Stomach smooth muscle (tissue), 2 donors: Measurements from ENCODE around the gene LRRC74B.
A peak's percentile ranks its signal among the peaks of the same experiment; 100 is the strongest.

Experiments
- H3K27ac ChIP-seq: one replicate; pipeline ENCODE4 v1.7.0; 2013; ENCODE audit warnings: mild to moderate bottlenecking, low read length, inconsistent platforms
- H3K27me3 ChIP-seq, 2 donors: one replicate each; pipeline ENCODE4 v1.7.0; 2013; ENCODE audit warnings: low read length in 2 of 2; ENCODE audit not compliant: insufficient read depth in 2 of 2, control insufficient read depth in 1 of 2
- H3K36me3 ChIP-seq, 2 donors: one replicate each; pipeline ENCODE4 v1.7.0; 2013; ENCODE audit warnings: low read length in 2 of 2; ENCODE audit not compliant: control insufficient read depth in 2 of 2, insufficient read depth in 2 of 2
- H3K4me1 ChIP-seq: one replicate; pipeline ENCODE4 v1.7.0; 2013; ENCODE audit warnings: low read length; ENCODE audit not compliant: control insufficient read depth, insufficient read depth
- H3K4me3 ChIP-seq, 2 donors: one replicate each; pipeline ENCODE4 v1.7.0; 2013; ENCODE audit warnings: low read length in 2 of 2
- H3K9ac ChIP-seq, 2 donors: one replicate each; pipeline ENCODE4 v1.7.0; 2013; ENCODE audit warnings: low read length in 2 of 2, mild to moderate bottlenecking in 1 of 2
- H3K9me3 ChIP-seq, 2 donors: one replicate each; pipeline ENCODE4 v1.7.0; 2013; ENCODE audit warnings: low read length in 2 of 2; ENCODE audit not compliant: control insufficient read depth in 2 of 2
- donor health status: healthy.
- donor health status: Pancreatic carcinoma.

LRRC74B gene

DNA sequence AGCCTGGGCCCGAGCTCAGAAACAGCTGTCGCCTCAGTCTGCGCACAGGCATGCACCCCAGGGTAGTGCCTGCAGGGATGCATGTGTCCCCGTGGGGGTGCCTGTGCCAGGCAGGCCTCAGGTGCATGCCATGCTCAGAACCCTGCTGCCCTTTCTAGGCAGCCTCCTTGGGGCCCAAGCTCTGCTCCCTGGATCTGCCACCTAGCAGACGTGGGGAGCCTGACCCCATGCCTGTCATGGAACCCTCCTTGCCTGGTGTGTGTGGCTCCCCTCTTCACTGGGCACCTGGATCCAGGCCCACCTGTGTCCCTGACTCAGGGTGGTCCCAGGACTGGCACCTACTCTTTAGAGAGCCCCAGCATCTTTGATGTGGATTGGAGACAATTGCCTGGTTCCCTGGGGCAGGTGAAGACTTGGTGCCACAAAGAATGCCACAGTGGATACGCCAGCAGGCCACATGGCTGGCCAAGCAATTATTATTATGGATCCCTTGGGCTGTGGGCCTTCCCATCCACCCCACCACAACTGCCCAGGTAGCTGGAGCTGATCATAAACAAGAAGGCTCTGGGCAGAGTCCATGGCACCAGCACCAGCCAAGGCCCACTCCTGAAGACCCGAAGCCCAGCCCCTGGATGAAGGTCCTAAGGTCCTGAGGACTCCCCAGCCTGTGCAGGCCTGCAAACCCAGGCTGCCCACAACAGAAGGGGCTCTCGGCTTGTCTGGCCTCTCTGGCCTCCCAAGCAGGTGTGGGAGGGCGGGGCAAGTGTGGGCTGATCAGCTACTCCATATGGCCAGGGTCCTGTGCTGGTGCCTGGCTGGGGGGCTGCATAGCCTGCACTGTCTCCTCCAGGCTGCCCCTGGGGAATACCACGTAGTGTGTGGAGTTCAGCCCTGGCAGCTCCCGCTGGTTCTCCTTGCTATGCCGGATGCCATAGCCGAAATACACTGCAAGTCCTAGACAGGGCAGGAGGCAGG is 17.2 kb upstream of the LRRC74B start:
- H3K36me3 ChIP-seq, result no peaks in the 10 kb centered on the region
- no peak overlapping the region for H3K9ac ChIP-seq
- no peak overlapping the region for H3K4me3 ChIP-seq
- H3K27me3 ChIP-seq, result peaks cover 26 to 39% of the 10 kb centered on the region in 2 donors
- no peaks in the 10 kb centered on the region for H3K9me3 ChIP-seq
- no peak overlapping the region for H3K27ac ChIP-seq
- H3K4me1 ChIP-seq, result peaks cover 8% of the 10 kb centered on the region

DNA sequence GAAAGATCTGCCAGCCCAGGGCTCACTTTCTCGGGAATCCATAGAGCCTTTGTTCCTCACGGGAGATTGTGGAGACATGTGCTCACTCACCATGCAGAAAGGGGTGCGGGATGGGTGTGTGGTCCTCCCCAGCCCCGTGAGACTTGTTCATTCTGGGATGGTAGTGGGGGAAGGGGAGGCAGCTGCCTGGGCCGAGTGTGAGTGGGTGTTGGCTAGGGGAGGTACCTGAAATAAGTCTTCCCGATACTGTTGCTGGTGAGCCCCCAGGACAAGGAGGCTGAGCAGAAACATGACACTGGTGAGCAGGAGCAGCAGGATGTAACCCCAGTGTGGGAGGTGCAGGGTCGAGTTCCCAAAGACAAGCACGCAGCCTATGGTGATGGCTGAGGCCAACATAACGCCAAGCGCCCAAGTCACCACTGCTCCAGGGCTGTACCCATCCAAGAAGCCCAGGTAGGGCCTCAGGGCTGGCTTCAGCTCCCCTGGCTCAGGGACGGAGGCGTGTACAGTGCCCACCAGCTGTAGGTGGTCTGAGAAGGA is 16.2 kb upstream of the LRRC74B start:
- Histone ChIP-seq H3K9ac (no peak overlapping the region), H3K27me3 (peaks cover 26 to 39% of the 10 kb centered on the region in 2 donors)

DNA sequence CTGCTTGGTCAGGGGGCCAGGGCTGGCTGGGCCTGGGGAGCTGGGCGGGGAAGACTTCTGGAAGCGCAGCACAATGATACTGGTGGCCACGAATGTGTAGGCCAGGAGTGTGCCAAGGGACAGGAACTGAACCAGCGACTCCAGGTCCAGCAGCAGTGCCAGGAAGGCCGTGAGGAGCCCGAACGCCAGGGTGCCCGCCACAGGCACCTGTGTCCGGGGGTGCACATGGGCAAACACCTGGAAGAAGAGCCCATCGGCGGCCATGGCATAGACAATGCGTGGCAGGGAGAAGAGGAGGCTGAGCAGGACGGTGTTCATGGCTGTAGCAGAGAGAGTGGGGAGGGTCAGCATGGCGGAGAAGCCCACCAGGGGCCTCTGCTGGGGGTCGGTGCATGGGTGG is 15.7 kb upstream of the LRRC74B start:
- Histone ChIP-seq H3K27me3 (peaks cover 26 to 39% of the 10 kb centered on the region in 2 donors), H3K36me3 (no peaks in the 10 kb centered on the region)

More for the DNA sequence above, 16.2 kb upstream of the LRRC74B start:
- Histone ChIP-seq H3K27ac (no peak overlapping the region), H3K4me3 (no peak overlapping the region), H3K36me3 (no peaks in the 10 kb centered on the region), H3K9me3 (no peaks in the 10 kb centered on the region), H3K4me1 (peaks cover 8% of the 10 kb centered on the region)

DNA sequence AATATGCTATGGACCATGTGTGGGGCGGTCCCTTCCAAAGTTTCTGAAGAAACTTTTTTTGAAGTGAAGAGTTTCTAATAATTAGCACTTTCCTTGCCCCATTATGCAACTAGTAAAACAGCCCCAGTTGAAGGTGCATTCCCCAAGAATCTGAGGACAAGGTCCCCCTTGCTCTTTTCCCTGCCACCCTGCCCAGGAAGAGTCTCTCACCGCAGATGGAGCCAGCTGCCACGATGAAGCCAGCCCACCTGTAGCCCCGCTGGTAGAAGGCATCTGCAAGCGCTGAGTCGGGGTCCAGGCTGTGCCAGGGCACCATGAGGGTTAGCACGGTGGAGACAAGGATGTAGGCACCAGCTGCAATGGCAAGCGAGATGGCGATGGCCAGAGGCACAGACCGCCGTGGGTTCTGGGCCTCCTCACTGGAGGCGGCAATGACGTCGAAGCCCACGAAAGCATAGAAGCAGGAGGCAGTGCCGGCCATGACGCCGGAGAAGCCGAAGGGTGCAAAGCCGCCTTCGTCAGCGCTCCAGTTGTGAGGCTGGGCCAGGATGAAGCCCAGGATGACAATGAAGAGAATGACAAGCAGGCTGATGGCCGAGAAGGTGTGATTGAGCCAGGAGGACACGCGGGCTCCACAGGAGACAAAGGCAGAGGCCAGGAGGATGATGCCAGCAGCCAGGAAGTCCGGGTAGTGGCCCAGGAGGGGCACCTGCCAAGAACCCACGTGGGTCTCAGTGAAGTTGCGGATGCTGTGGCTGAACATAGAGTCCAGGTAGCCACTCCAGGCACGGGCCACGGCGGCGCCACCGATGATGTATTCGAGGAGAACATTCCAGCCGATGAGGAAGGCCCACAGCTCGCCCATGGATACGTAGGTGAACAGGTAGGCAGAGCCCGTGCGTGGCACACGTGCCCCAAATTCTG is 14.9 kb upstream of the LRRC74B start:
- peaks cover 26 to 39% of the 10 kb centered on the region in 2 donors for H3K27me3 ChIP-seq

More for the DNA sequence above, 15.7 kb upstream of the LRRC74B start:
- H3K4me1 ChIP-seq, result peaks cover 8% of the 10 kb centered on the region
- no peak overlapping the region for H3K9ac ChIP-seq
- H3K27ac ChIP-seq, result no peak overlapping the region
- no peaks in the 10 kb centered on the region for H3K9me3 ChIP-seq
- H3K4me3 ChIP-seq, result no peak overlapping the region

GRCh38 chr22:21031545-21032036 is 14.2 kb upstream of the LRRC74B start:
- H3K27me3 ChIP-seq, result peaks cover 26 to 39% of the 10 kb centered on the region in 2 donors
- no peaks in the 10 kb centered on the region for H3K36me3 ChIP-seq
- H3K4me3 ChIP-seq, result no peak overlapping the region
- H3K9ac ChIP-seq, result no peak overlapping the region
- peaks cover 8% of the 10 kb centered on the region for H3K4me1 ChIP-seq
- H3K27ac ChIP-seq, result no peak overlapping the region
- no peaks in the 10 kb centered on the region for H3K9me3 ChIP-seq

More for the DNA sequence above, 14.9 kb upstream of the LRRC74B start:
- no peak overlapping the region for H3K9ac ChIP-seq
- H3K9me3 ChIP-seq, result no peaks in the 10 kb centered on the region
- peaks cover 8% of the 10 kb centered on the region for H3K4me1 ChIP-seq
- H3K27ac ChIP-seq, result no peak overlapping the region
- no peak overlapping the region for H3K4me3 ChIP-seq
- no peaks in the 10 kb centered on the region for H3K36me3 ChIP-seq

DNA sequence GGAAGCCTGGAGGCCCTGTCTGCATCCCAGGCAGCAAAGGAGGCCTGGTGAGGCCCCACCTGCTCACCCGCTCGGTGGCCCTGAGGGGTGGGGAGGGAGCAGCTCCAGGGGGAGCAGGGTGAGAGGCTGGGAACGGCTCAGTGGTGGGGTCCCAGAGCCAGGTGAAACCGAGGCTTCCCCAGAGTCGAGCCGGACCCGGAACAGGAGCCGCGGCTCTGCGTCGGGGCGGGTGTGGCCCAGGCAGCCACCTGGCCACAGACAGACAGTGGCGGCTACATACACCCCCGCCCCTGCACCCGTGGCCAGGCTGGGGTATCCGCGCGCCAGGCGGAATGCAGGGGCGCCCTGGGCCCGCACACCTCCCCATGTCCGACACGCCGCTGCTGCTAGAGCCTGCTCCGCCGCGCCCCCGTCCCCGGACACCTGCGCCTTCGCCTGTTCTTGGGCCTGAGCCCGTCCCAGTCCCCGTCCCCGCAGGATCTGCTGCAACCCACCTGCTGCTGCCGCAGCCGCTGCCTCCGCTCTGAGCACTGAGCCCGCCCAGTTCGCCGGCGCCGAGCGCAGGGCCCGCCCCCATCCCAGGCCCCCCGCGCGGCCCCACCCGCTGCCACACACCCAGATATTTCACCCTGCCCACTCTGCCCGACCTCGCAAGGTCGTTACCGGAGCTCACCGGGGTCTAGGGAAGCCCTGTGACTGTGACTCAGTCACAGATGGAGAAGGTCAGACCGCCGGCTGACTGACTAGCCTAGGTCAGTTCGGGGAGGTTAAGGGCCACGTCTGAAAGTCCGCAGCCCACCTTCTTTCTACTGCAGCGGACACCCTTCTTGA is 13.5 kb upstream of the LRRC74B start, which contains the start of gene SLC7A4:
TSS of gene SLC7A4 (minus strand) at position 525 of the 831 bp plus-strand sequence. CDS start 749 bp downstream, outside the sequence.
- Histone ChIP-seq H3K9me3 (no peaks in the 10 kb centered on the region), H3K27me3 (peaks cover 26 to 39% of the 10 kb centered on the region in 2 donors), H3K9ac (no peak within 1 kb of the TSS), H3K4me3 (peak within 1 kb of the TSS in 1 of 2 donors; percentile 57), H3K4me1 (peaks cover 7% of the 10 kb centered on the region), H3K27ac (no peak within 1 kb of the TSS), H3K36me3 (no peaks in the 10 kb centered on the region)

GRCh38 chr22:21032868-21033688 is 12.7 kb upstream of the LRRC74B start:
- Histone ChIP-seq H3K4me1 (peaks cover 6% of the 10 kb centered on the region), H3K27ac (no peak overlapping the region), H3K9ac (no peak overlapping the region), H3K36me3 (no peaks in the 10 kb centered on the region), H3K4me3 (no peak overlapping the region), H3K9me3 (no peaks in the 10 kb centered on the region), H3K27me3 (peaks cover 26 to 39% of the 10 kb centered on the region in 2 donors)

DNA sequence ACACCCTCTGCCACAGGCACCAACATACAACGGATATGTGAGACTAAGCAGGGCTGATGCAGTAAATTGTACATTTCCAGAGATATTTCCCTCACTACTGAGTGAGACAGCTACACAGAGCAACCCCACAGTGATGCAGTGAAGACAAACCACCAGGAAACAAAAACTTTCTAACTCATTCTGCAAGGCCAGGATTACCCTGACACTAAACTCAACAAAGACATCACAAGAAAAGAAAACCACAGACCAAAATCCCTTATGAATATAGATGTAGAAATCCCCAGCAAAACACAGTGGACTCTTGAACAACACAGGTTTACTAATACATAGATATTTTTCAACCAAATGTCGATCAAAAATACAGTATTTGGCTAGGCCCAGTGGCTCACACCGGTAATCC is 11.9 kb upstream of the LRRC74B start:
- Histone ChIP-seq H3K4me1 (peaks cover 6% of the 10 kb centered on the region), H3K9me3 (no peaks in the 10 kb centered on the region), H3K9ac (no peak overlapping the region), H3K27me3 (peaks cover 24 to 36% of the 10 kb centered on the region in 2 donors), H3K27ac (no peak overlapping the region), H3K36me3 (no peaks in the 10 kb centered on the region), H3K4me3 (no peak overlapping the region)

DNA sequence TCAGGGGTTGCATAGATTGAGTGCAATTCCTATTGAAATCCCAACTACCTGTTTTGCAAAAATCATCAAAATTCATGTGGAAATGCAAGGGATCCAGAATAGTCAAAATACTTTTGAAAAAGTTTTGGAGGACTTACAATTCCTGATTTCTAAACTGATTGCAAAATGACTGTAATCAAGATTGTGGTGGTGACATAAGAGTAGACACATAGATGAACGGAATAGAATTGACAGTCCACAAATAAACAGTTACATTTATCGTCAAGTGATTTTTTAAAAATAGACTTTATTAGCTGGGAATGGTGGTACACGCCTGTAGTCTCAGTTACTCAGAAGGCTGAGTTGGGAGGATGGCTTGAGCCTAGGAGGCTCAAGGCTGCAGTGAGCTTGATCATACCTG is 10.8 kb upstream of the LRRC74B start:
- H3K9me3 ChIP-seq, result no peaks in the 10 kb centered on the region
- peaks cover 6% of the 10 kb centered on the region for H3K4me1 ChIP-seq
- H3K27me3 ChIP-seq, result peaks cover 19 to 28% of the 10 kb centered on the region in 2 donors
- no peak overlapping the region for H3K27ac ChIP-seq
- no peak overlapping the region for H3K4me3 ChIP-seq
- no peaks in the 10 kb centered on the region for H3K36me3 ChIP-seq
- no peak overlapping the region for H3K9ac ChIP-seq
